Midbrain (tissue), 1 donor: ENCODE measurements around the gene TADA1.

Source experiments
- DNase-seq: peaks from one replicate; lab custom pipeline; 2025; lab: John Stamatoyannopoulos, UW

TADA1 gene, protein sequence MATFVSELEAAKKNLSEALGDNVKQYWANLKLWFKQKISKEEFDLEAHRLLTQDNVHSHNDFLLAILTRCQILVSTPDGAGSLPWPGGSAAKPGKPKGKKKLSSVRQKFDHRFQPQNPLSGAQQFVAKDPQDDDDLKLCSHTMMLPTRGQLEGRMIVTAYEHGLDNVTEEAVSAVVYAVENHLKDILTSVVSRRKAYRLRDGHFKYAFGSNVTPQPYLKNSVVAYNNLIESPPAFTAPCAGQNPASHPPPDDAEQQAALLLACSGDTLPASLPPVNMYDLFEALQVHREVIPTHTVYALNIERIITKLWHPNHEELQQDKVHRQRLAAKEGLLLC

DNA sequence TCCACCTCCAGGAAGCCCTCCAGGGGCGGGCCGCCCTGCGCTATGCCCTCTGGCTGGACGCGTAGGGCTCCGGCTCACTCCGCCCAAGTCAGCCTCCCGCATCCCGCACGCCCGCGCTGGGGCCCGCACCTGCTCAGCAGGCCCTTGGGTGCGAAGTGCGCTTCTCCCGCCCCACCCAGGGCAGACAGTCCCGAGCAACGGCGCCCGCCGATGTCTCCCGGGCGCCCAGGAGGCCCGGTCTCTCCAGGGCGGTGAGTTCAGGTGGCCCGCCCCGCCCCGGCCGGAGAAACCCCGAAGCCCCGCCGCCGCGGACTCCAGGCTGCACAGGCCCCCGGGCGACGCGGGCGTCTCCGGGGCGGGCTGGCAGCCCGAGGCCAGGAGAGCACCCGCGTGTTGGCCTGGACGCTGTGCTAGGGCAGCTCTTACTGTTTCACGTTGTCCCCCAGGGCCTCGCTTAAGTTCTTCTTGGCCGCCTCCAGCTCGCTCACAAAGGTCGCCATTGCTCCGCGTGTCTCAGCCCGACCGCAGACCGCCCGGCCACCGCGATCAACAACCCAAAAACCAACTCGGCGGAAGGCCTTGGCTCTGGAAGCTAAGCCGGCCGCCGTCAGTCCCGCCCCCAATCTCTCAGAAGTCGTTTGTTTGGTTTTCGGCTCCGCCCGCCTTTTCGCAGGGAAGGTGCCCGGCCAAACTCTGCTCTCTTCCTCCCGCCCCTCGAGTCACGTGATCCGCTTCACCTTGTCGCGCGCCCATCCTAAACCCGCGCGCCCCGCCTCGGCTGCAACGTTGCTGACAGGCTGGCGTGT lies at the start of gene TADA1:
TADA1 (minus strand) TSS at position 531 of the 806 bp plus-strand sequence; CDS start at position 500, 31 bp downstream.
- peak; percentile 97 for DNase-seq

DNA sequence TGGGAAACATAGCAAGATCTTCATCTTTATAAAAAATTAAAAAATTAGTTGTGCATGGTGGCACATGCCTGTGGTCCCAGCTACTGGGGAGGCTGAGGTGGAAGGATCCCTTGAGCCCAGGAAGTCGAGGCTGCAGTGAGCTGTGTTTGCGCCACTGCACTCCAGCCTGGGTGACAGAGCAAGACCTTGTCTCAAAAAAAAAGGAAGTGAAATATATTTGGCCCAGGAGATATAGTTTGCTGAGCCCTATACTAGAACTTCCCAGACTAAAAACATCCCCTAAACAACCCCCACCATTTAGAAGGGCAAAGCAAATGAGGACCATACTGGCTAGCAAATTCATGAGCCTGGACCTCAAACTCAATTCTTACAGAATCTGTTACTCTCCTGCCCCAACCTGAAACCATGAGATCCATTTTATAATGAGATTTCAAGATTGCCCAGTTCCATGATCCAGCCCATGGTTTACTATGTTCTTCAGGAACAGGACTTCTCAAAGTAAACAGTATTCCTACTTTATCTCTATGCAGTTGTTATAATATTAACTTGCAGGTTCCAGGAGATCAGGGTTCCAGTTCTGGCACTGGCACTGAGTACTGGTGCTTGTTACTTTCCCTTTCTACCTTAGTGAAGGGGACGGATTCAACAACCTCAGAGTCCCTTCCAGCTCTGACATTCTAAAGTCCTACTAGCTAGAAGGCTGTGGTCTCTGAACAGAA lies 48.9 kb upstream of the TADA1 start:
- no peak for DNase-seq

DNA sequence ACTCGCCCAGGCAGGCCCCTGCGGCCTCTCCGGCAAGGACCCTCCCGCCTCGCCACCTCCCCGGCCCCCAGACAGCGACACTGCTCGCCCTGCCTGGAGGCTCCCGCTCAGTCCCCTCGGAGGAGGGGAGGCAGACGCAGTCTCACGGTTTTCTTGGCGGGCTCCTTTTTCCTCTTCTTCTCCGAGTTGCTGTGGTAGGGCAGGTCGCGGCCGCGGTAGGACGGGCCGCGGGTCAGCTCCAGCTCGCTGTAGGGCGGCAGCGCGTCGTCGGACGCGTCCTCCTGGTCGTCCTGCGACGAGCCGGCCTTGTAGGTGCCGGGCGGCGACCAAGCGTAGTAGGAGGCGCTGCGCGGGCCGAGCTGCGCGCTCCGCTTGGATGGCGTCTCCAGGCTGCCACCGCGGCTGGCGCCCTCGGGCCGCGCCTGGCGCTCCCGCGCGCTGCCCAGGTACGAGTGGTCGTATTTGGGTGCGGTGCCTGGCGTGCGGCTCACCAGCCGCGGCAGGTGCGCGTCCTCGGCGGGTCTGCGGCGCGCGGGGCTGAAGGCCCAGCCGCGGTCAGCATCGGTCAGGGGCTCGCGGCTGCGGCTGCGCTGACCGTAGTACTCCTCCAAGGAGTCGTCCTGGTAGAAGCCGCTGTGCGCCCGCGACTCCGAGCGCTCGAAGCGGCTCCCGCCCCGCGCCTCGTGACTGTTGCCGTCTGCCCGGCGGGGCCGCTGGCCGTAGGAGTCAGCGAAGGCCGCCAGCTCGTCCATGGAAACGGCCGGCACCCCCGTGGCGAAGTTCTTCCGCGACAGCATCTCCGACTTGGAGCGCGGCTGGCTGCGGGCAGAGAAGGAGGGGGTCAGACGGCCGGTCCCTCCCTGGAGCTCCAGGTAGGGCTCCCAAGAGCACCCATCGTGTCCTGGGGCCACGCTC lies 44.8 kb upstream of the TADA1 start:
- no peak for DNase-seq

DNA sequence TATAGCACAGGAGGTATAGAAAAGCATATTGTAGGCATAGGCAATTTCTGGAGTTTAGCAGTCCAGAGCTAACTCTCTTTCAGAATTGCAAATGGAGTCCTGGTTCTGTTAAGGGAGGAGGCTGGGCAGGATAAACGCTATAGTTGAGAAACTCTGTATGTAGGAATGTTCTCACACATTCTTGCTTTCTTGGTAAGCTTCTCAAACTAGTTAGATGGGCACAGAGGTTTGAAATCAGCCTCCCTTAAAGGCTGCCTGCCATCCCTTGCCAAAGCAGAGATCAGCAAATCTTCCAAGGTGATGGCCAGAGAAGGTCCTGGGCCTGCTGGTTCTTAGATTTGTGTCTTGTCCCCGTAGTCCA lies 42.9 kb upstream of the TADA1 start:
- DNase-seq: no peak

DNA sequence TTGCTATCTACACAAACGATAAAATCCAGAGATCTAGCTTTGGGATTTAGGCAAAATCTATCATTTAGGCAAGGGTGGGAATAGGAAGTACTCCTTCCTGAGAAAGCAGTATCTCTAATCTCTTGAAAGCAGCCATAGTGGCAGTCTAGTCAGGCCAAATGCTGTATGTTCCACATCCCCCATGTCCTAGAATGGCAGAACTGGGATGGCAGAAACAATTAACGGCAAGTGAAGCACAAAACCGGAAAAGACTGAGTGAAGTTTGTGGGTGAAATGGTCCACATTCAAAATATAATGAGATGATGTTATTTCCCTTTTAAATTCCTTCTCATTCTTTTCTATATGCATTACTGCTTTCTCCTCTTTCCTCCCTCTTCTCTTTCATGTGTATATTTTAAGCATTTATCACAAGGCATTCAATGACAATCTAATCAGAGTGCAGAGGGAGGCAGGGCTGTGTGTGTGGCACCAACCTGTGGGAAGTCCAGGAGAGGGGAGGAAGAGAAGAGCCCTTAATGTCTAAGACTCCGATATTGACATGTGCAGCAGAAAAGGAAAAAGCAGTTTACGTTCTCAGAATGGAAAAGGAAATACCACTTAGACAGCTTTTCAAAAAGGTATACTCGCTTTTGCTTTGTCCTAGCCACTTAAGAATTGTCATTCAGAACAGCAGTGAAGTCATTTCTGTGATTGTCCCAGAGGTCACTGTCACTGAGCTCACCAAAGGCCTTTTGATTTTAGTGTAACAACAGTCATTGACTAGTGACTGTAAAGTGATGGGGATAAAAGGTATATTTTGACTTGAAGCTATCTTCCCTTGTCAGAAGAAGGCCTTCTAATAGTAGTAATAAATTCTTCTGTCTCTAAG lies 42.3 kb upstream of the TADA1 start:
- no peak for DNase-seq

DNA sequence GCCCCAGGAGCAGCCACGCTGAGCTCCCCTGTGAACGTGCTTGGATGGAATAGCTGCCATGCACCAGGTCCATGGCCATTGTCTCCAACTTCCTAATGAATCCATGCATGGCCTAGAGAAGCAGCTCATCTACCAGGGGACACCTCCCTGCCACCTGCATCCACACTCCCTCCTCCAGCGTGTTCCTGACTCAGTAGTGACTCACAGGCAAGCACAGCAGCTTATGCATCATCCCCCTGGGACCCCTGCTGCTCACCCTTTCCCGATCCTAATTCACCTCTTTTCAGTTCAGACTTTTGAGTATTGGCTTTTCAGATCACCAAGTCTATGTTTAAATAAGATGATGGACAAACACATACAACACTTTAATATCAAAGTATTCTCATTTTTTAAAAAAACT lies 39.9 kb upstream of the TADA1 start:
- no peak for DNase-seq

DNA sequence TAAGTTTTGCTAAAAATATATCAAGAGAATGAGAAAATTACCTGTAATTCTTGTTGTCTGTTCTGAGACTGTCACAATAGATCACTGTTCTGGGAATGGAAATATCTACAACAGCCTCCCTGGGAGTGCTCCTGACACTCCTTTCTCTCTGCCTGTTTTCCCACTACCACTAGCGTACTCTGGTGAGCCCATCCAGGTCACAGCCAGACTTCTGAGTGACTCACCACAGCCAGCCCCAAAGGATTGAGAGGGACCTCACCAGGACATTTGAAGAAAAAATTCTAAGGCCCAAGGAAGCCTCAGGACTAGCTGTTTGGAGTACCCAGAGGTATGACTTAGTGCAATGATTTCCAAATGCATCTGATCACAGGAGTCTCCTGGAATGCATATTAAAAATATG lies 39.0 kb upstream of the TADA1 start:
- DNase-seq: no peak

DNA sequence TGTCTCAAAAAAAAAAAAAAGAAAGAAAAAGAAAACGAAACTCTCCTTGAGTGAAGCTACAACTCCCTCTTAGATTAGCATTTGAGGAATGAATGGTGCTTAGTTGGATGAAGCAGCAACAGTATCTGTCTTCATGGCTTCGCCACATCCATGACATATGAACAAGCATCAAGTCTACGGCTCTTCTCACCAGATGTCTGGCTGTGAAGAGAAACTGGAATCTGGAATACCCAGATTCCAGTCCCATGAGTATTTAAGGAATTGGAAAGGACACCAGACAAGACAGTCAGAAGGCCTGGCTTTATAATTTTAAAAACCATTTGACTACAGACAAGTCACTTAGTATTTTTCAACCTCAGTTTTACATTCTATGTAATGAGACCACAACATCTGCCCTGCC lies 38.0 kb upstream of the TADA1 start:
- DNase-seq: no peak

DNA sequence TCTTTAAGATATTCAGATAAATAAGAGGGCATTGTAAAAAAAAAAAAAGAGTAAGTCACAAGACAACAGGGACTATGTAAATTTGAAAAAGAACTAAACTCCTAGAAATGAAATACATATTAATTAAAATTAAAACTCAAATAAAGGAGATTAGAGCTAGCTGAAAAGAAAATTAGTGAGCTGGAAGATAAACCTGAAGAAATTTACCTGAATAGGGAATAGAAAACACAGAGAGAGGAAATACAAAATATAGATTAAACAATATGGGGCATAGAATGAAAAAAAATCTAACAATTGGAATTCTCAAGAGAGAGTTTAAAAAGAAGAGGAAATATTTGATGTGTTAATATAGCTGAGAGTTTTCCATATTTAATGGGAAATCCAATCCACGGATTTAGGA lies 35.6 kb upstream of the TADA1 start:
- DNase-seq: no peak

DNA sequence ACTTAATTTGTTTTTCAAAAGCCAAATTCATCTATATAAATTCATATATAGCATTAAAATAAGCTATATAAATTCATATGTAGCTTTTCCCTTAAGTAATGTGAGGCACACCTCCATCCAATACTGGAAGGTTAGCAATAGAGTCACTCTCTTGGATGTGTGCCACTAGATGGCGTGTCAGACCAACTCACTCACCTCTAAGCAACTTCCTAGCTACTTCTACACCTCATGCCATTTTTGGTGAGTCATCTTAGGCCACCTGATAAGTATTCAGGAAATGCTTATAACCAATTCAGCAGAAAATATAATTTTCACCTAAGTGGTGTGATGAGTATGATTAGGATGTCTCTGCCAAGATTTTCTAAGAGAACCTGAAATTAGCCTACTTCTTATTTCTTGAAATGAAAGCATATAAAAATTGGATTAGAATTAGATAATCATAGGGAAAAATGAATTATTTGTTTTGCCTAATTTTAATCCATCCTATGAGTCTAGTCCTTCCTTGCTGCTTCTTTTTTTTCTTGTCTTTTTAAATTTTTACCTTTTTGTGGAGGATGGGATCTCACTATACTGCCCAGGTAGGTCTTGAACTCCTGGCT lies 34.4 kb upstream of the TADA1 start:
- peak; percentile 79 for DNase-seq

DNA sequence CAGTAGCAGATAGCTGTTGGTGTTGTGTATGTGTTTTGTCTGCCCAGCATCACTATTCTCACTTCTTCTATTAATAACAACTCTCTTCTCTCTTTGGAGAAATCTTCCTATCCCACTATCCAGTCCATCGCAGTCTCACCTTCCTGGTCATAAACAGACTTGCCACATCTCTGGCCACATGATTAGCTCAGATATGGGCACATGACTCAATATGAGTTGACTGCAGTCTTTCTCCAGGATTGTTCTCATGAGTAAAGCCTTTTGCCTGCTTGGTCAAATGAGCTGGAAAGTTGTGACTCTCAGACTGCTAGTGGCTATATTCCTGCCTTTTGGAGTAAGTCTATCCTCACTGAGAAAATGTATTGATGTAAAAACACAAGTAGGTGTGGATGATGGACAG lies 32.9 kb upstream of the TADA1 start:
- no peak for DNase-seq

DNA sequence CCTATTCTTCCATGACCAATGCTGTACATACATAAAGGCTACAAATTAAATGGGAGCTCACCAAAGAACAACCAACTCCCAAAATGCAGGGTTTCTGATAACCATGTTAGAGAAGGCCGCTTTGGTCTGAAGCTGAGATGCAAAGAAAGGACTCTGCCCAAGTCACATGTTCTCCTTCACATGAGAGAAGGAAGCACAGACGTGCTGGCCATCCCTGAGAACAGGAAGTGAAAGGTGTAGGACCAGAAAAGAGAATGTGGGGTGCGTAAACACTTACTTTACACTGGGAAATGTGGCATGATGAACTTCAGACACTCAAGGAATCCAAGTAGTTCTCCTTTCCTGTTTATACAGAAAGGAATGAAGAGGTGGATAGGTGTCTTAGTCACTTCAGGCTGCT lies 31.7 kb upstream of the TADA1 start:
- no peak for DNase-seq

DNA sequence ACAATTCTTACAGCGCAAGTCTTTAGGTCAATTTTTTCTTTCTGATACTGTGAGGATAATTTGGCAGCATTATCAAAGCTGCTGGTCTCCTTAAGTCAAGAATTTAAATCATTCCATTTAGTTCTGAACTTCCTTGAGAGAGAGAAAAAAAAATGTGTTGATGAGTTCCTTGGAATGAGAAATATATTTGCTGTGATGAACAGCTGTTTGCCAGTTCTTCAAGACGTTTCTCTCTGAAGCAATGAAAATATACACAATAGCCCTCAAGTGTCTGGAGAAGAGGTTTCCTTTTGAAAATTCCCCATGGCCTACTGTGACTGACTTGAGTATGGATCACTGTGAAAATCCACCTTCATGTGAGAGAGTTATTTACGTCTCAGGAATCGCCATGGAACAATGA lies 31.0 kb upstream of the TADA1 start:
- DNase-seq: no peak

DNA sequence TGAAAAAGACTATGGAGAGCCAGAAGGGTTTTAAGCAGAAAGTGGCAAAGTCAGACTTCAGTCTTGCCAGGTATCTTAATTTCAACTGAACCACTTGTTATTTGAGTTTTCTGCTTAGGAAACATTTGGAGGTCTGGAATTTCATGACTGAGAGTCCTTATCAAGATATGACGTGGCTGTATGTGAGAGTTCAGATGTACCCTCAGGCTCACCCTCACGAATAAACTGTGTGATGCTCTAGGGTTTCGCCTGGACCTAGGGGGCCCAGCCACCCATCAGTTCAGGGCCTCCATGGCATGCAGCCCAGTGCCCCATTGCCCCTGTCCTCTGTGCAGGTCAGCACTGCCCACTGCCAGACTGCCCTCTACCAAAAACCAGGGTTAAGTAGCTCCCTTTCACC lies 30.6 kb upstream of the TADA1 start:
- no peak for DNase-seq

DNA sequence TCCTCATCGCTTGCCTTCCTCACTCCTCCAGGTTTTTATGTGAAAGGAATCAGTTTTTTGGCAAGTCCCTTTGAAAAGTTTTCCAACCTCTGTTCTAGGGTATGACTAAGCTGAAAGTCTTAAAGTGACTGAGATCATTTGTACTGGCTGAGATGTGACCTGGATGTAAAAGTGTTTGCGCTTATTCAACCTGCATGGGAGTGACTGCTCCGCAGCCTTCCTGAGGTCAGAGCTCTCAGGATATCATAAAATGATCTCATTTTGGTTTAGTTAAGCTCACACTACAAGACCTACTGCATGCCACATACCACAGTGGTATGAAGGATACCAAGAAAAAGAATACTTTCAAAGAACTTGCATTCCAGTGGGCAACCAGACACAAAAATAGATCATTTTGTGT lies 29.8 kb upstream of the TADA1 start:
- DNase-seq: no peak

DNA sequence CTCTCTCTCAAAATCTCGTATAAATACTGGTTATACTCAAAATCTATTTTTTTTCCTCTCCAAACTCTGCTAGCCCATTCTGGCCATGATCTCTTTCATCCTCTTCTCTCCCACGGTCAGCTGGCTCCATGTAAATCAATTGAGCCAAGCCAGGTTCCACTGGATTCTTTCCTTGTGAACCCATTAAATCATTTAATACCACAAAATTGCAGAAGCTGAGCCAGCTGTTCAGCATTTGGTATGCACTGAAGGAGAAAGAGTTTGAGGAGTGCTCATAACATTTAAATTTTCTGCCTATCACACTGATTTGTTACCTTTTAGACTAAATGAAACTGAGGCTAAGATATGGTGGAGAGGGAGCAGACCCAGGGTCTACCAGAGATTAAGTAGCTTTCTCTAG lies 29.1 kb upstream of the TADA1 start:
- DNase-seq: no peak

DNA sequence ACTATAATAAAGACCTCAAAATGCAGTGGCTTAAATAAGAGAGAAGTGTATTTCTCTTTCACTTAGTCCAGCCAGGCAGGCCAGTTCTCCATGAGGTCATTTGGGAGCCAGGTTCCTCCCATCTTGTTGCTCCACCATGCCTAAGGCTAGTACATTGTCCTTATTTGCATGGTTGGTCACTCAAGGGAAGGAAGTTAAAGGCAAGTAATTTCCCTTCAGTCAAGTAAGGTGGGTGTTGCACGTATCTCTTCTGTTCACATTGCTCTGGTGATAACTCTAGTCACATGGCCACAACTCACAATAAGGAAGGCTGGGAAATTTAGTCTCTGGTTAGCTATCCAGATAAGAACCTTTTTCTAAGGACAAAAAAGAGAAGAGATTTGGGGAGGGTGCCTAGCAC lies 27.2 kb upstream of the TADA1 start:
- no peak for DNase-seq

DNA sequence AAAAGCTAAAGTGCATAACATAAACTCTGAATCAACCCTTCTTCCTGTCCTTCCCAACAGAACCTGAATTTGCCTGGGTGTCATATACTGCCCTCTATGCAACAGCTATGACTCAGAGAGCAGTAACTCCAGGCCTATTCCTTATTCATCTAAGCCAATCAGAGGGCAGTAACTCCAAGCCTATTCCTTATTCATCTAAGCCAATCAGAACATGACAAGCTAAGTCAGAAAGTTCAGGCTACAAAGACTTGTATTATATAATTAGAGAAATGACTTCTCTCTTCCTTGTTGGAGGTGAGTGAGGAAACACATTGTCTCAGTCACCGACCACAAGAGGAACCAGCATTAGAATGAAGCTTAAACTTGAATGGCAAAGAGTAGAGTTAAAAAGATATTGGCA lies 26.2 kb upstream of the TADA1 start:
- DNase-seq: no peak

DNA sequence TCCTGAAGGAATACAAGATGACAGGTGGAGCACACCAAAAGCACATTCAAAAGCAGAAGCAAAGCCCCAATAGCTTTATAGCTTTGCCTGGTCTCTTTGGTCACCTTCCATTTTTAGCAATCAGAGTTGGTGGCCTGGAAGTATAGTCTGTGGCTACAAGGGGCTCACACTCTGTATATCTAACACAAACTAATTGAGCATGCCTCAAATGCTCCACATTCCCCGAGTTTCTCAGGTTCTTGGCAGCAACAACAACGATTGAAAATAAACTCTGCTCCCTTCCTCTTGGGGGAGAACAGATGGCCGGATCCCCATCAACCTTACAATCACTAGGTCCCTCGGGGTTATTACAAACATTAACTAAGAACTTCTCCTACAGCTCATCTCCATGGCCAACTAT lies 24.9 kb upstream of the TADA1 start:
- no peak for DNase-seq

DNA sequence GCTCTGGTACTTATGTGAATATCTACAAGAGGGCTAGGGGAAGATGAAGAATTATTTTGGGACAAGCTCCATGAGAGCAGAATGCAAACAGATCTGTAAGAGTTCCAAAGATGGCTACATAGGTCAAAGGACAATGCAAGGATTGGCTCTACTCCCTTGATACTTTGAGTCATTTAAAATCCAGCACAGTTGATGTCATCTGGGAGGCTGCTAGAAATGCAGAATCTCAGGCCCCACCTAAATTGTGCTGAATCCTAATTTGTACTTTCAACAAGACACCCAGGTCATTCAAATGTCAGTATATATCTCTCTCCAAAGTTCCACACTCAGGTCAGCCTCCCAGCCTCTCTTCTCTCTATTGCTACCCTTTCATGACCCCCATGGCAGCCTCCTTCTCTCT lies 23.7 kb upstream of the TADA1 start:
- no peak for DNase-seq

DNA sequence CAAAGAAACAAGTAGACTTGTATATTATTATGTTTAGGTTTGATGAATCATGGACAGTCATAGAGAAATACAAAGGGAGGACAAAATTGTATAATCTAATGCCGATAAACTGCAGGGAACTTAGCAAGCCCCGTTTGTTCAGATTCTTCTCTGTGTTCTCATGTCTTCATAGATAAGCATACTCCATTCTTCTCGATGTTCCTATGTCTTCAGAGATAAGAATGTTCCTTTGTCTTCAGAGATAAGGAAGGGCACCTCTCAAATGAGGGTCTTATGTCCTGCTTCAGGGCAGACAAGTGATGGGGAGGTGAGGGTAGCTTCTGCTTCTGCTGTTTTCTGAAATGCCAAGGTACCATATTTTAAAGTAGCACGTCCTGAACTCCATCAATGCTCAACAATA lies 19.7 kb upstream of the TADA1 start:
- no peak for DNase-seq
